PC-9 (cell line): ENCODE measurements around the gene NBEAL2.

ENCODE experiments used
- EZH2 ChIP-seq: fragments of 200-600 bp; sonication (generic); IDR thresholded peaks from 2 replicates; pipeline ENCODE4 v1.8.0; 2017; ENCODE audit warnings: antibody characterized with exemption, low read depth
- TF ChIP-seq, protein P1 (sequence below): fragments of 200-600 bp; sonication (generic); conservative IDR thresholded peaks from 2 replicates; pipeline ENCODE4 v1.6.1; 2017; ENCODE audit warnings: mixed run types, antibody characterized with exemption, mild to moderate bottlenecking, moderate library complexity

DNA sequence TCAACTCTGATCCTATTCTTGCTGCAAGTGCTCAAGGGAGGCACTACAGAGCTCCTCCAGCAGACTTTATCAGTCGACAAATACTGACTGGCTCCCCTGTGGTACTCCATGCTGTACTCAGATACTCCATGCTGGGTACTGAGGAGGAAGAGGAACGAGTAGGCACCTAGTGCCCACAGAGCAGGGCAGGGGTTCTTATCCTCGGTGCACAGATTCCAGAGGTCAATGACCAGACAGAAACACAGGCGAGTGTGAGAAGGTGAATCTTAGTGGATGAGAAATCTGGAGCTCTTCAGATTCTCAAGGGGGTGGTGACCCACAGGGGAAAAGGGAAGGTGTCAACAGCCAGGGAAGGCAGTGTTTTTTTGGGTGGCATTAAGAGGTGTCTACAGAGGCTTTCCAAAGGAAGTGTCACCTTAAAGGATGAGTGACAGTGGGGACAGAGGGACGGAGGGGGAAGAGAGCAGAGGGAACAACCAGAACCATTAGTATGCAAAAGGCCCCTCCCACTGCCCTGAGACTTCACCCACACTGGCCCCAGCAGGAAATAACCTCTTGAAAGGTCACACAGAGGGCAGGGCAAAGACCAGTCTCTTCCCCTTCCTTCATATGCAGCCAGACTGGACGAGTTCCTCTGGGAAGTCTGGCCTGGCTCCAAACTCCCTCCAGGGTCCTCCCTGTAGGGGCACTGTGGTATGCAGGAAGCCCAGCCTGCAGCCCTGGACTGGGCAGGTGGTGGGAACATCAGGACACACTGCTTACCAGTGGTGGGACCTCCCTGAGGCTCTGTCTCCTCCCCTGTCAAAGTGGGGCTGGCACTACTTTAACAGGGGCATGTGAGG, 30.4 kb upstream of the NBEAL2 start:
- TF ChIP-seq, protein P1, sequence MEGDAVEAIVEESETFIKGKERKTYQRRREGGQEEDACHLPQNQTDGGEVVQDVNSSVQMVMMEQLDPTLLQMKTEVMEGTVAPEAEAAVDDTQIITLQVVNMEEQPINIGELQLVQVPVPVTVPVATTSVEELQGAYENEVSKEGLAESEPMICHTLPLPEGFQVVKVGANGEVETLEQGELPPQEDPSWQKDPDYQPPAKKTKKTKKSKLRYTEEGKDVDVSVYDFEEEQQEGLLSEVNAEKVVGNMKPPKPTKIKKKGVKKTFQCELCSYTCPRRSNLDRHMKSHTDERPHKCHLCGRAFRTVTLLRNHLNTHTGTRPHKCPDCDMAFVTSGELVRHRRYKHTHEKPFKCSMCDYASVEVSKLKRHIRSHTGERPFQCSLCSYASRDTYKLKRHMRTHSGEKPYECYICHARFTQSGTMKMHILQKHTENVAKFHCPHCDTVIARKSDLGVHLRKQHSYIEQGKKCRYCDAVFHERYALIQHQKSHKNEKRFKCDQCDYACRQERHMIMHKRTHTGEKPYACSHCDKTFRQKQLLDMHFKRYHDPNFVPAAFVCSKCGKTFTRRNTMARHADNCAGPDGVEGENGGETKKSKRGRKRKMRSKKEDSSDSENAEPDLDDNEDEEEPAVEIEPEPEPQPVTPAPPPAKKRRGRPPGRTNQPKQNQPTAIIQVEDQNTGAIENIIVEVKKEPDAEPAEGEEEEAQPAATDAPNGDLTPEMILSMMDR = no peak
- TF ChIP-seq EZH2 = no peak
